H1 (cell line): Measurements from ENCODE around the gene ACSF2. TPM values are rescaled to one million over a fixed set of nuclear protein-coding genes. Genes with fewer than 3 reads are reported as not detected.
A peak's percentile ranks its signal among the peaks of the same experiment; 100 is the strongest.

ENCODE experiments used
- CTCF ChIA-PET: fragments of 300-600 bp; sonication (Branson Sonifier 250); formaldehyde crosslinking; loops from one replicate; lab custom pipeline; 2021; ENCODE audit not compliant: partially characterized antibody; lab: Charles Lee
- POLR2A ChIA-PET: fragments of 300-600 bp; sonication (Branson Sonifier 250); formaldehyde crosslinking; loops from one replicate; lab custom pipeline; 2021; ENCODE audit warnings: inconsistent platforms; ENCODE audit not compliant: partially characterized antibody; lab: Charles Lee
- DNase-seq, 2 experiments: peaks; one replicate each; pipeline versions ENCODE4 v3.0.0 to v3.0.0-alpha.2; 2010 to 2022; ENCODE audit warnings: low spot score in 2 of 2, low read depth in 1 of 2, mixed read lengths in 1 of 2
- FAIRE-seq: peaks from 2 replicates; lab custom pipeline; 2011; peaks lifted over from hg19 to GRCh38; lab: Jason Lieb, UNC
- H2AFZ ChIP-seq: 2 replicates; pipeline ENCODE4 v1.8.1; 2012; ENCODE audit warnings: low read length, inconsistent platforms
- H2AK5ac ChIP-seq: 2 replicates; pipeline ENCODE4 v1.6.1; 2013; ENCODE audit warnings: low read depth, low read length
- H2BK120ac ChIP-seq: replicated peaks from 2 replicates; pipeline ENCODE3; 2013; ENCODE audit warnings: low read depth, low read length, inconsistent platforms
- H2BK12ac ChIP-seq: 2 replicates; pipeline ENCODE4 v1.6.1; 2013; ENCODE audit warnings: low read depth, low read length
- H2BK15ac ChIP-seq: 2 replicates; pipeline ENCODE4 v1.6.1; 2013; ENCODE audit warnings: low read length
- H2BK20ac ChIP-seq: 2 replicates; pipeline ENCODE4 v1.6.1; 2013; ENCODE audit warnings: low read length
- H2BK5ac ChIP-seq: 2 replicates; pipeline ENCODE4 v1.6.1; 2013; ENCODE audit warnings: low read depth, low read length
- H3K14ac ChIP-seq: 2 replicates; pipeline ENCODE4 v1.6.1; 2013; ENCODE audit warnings: inconsistent platforms; ENCODE audit not compliant: insufficient read length
- H3K18ac ChIP-seq: 2 replicates; pipeline ENCODE4 v1.6.1; 2013; ENCODE audit warnings: low read length; ENCODE audit errors: extremely low read depth
- H3K23ac ChIP-seq: 2 replicates; pipeline ENCODE4 v1.6.1; 2013; ENCODE audit warnings: inconsistent platforms; ENCODE audit not compliant: insufficient read length
- H3K23me2 ChIP-seq: 2 replicates; pipeline ENCODE4 v1.6.1; 2013; ENCODE audit warnings: low read depth, low read length
- H3K27ac ChIP-seq: 2 replicates; pipeline ENCODE4 v1.6.1; 2011; ENCODE audit warnings: low read depth, low read length, inconsistent platforms
- H3K27me3 ChIP-seq, 4 experiments: replicated peaks in 1 of 4; 1 replicate in 1 of 4; 2 replicates in 3 of 4; pipeline versions ENCODE4 v1.6.1 to v1.8.1; 2011 to 2013; ENCODE audit warnings: low read length in 3 of 4, mild to moderate bottlenecking in 3 of 4, inconsistent platforms in 2 of 4, mixed read lengths in 2 of 4, moderate library complexity in 1 of 4; ENCODE audit not compliant: control insufficient read depth in 3 of 4, insufficient read depth in 3 of 4; ENCODE audit errors: extremely low read depth in 1 of 4
- H3K36me3 ChIP-seq, 4 experiments: 2 replicates each; pipeline versions ENCODE4 v1.6.1 to v1.8.1; 2011 to 2013; ENCODE audit warnings: mild to moderate bottlenecking in 4 of 4, low read length in 3 of 4, moderate library complexity in 2 of 4, control low read depth in 1 of 4, inconsistent platforms in 1 of 4; ENCODE audit not compliant: insufficient read depth in 4 of 4, control insufficient read depth in 2 of 4
- H3K4ac ChIP-seq: replicated peaks from 2 replicates; pipeline ENCODE3; 2013; ENCODE audit warnings: low read length, low read depth, mixed read lengths, inconsistent platforms; ENCODE audit not compliant: insufficient read length
- H3K4me1 ChIP-seq, 4 experiments: replicated peaks in 1 of 4; 1 replicate in 1 of 4; 2 replicates in 3 of 4; pipeline versions ENCODE4 v1.6.1 to v1.8.1; 2011 to 2013; ENCODE audit warnings: low read length in 3 of 4, inconsistent platforms in 2 of 4, mixed read lengths in 1 of 4; ENCODE audit not compliant: insufficient read depth in 4 of 4, control insufficient read depth in 3 of 4
- H3K4me2 ChIP-seq, 2 experiments: 2 replicates each; pipeline versions ENCODE4 v1.6.1 to v1.8.1; 2011 to 2013; ENCODE audit warnings: low read depth in 2 of 2, low read length in 2 of 2, control low read depth in 1 of 2, inconsistent platforms in 1 of 2, mild to moderate bottlenecking in 1 of 2; ENCODE audit not compliant: insufficient read depth in 1 of 2
- H3K4me3 ChIP-seq, 4 experiments: fragments of 200-600, 300-600 bp in 1 of 4; sonication (generic), shearing (Covaris generic), sonication (Bioruptor Twin) in 1 of 4; 2 replicates each; pipeline versions ENCODE4 v1.5.1 to v1.8.1; 2011 to 2016; ENCODE audit warnings: low read length in 4 of 4, low read depth in 3 of 4, control low read depth in 2 of 4, inconsistent platforms in 2 of 4, mild to moderate bottlenecking in 2 of 4, mixed read lengths in 1 of 4, moderate library complexity in 1 of 4; ENCODE audit not compliant: insufficient read depth in 2 of 4; ENCODE audit errors: extremely low read depth in 1 of 4
- H3K56ac ChIP-seq: replicated peaks from 2 replicates; pipeline ENCODE3; 2013; ENCODE audit warnings: low read depth, mild to moderate bottlenecking, mixed read lengths, low read length, inconsistent platforms; ENCODE audit not compliant: insufficient read length
- H3K79me1 ChIP-seq: 2 replicates; pipeline ENCODE4 v1.6.1; 2013; ENCODE audit warnings: low read depth, low read length, control low read depth
- H3K79me2 ChIP-seq, 2 experiments: 2 replicates each; pipeline versions ENCODE4 v1.6.1 to v1.8.1; 2012 to 2013; ENCODE audit warnings: low read length in 2 of 2, mild to moderate bottlenecking in 2 of 2, inconsistent platforms in 1 of 2; ENCODE audit not compliant: insufficient read depth in 2 of 2, control insufficient read depth in 1 of 2
- H3K9ac ChIP-seq, 4 experiments: replicated peaks in 1 of 4; 1 replicate in 1 of 4; 2 replicates in 3 of 4; pipeline versions ENCODE4 v1.6.1 to v1.8.1; 2011 to 2013; ENCODE audit warnings: low read depth in 3 of 4, low read length in 3 of 4, control low read depth in 2 of 4, mild to moderate bottlenecking in 2 of 4, moderate library complexity in 2 of 4, inconsistent platforms in 1 of 4; ENCODE audit errors: extremely low read depth in 1 of 4
- H3K9me3 ChIP-seq, 2 experiments: 2 replicates each; pipeline versions ENCODE4 v1.6.1 to v1.8.1; 2012 to 2013; ENCODE audit warnings: mild to moderate bottlenecking in 2 of 2, moderate library complexity in 2 of 2, control low read depth in 1 of 2, inconsistent platforms in 1 of 2, low read depth in 1 of 2, low read length in 1 of 2, mixed read lengths in 1 of 2; ENCODE audit not compliant: insufficient read depth in 2 of 2
- H4K20me1 ChIP-seq, 2 experiments: replicated peaks in 1 of 2; 2 replicates each; pipeline versions ENCODE3 to v1.8.1; 2011 to 2013; ENCODE audit warnings: inconsistent platforms in 2 of 2, low read length in 2 of 2, mild to moderate bottlenecking in 1 of 2; ENCODE audit not compliant: insufficient read depth in 2 of 2, control insufficient read depth in 1 of 2
- H4K5ac ChIP-seq: 2 replicates; pipeline ENCODE4 v1.6.1; 2013; ENCODE audit warnings: low read length, low read depth, mixed read lengths, inconsistent platforms; ENCODE audit not compliant: insufficient read length
- H4K8ac ChIP-seq: 2 replicates; pipeline ENCODE4 v1.8.0; 2013; ENCODE audit warnings: mild to moderate bottlenecking, moderate library complexity, low read length, inconsistent platforms; ENCODE audit not compliant: insufficient read depth; ENCODE audit errors: extremely low read depth
- H4K91ac ChIP-seq: replicated peaks from 2 replicates; pipeline ENCODE3; 2013; ENCODE audit warnings: low read length, mixed read lengths, inconsistent platforms; ENCODE audit not compliant: insufficient read length
- ASH2L ChIP-seq: fragments of 200-600, 300-600 bp; sonication (generic); IDR thresholded peaks from one replicate; pipeline ENCODE4 v1.7.1; 2017; ENCODE audit warnings: low read length
- BACH1 ChIP-seq: IDR thresholded peaks from 2 replicates; pipeline ENCODE4 v1.6.1; 2012; ENCODE audit warnings: low read length, improper control_type of control experiment
- CHD1 ChIP-seq: IDR thresholded peaks from 2 replicates; pipeline ENCODE4 v1.6.1; 2012; ENCODE audit warnings: low read depth, low read length, improper control_type of control experiment
- GTF2F1 ChIP-seq: IDR thresholded peaks from 2 replicates; pipeline ENCODE4 v1.6.1; 2012; ENCODE audit warnings: low read depth, low read length, improper control_type of control experiment, borderline replicate concordance
- PHF8 ChIP-seq: fragments of 200-600 bp; sonication (generic); conservative IDR thresholded peaks from 2 replicates; pipeline ENCODE4 v1.7.1; 2012; ENCODE audit warnings: low read depth, mild to moderate bottlenecking, inconsistent platforms, low read length, moderate library complexity
- POLR2AphosphoS5 ChIP-seq: IDR thresholded peaks from 2 replicates; pipeline ENCODE4 v1.6.1; 2011; ENCODE audit warnings: low read depth, low read length
- WGBS, 2 experiments: shearing (Covaris generic) in 1 of 2; methylation state at CpG; one replicate each; pipeline versions ENCODE4 v1.1.6 to v1.1.7; 2013 to 2015; ENCODE audit warnings: low lambda C conversion rate in 2 of 2, mixed read lengths in 2 of 2, inconsistent platforms in 1 of 2, low coverage in 1 of 2, missing lambda C conversion rate in 1 of 2; ENCODE audit not compliant: insufficient replicate concordance in 2 of 2, insufficient coverage in 1 of 2, insufficient read length in 1 of 2; ENCODE audit errors: extremely low coverage in 1 of 2, missing lambda C conversion rate in 1 of 2; 5-methylcytosine and 5-hydroxymethylcytosine counted together
- polyA plus RNA-seq, 7 experiments: library from polyadenylated mRNA; depleted of rRNA in 3 of 7; stranded (reverse) in 5 of 7; unstranded in 2 of 7; fragments of >200 nt in 5 of 7; fragments of 200-250 nt in 2 of 7; gene quantifications; 1 replicate in 5 of 7; 2 replicates in 1 of 7; 4 replicates in 1 of 7; pipeline versions ENCODE4 v1.2.1 to v1.2.3, GENCODE V29; 2011 to 2013; ENCODE audit warnings: missing spikeins in 2 of 7, mixed read lengths in 2 of 7
- total RNA-seq: library from RNA; stranded (reverse); fragmentation: NEBNext Ultra II Directional; extraction: Animal tissue kit (Norgen Biotek cat#: 25700); gene quantifications from 2 replicates; pipeline ENCODE4 v1.2.1, GENCODE V29; 2021

The ACSF2 gene
- total and polyA plus RNA-seq, 2 of the 8 experiments (the other 6 are each of a cell fraction or from before 2014, with no cell fraction given), result 14.5 to 16.3 TPM

GRCh38 chr17:50467855-50468303 is 41.9 kb downstream of the ACSF2 start:
- H4K8ac ChIP-seq, result no peak overlapping the region
- H3K14ac ChIP-seq, result no peak overlapping the region
- H3K79me1 ChIP-seq, result no peaks in the 10 kb centered on the region
- no peaks in the 10 kb centered on the region for H3K79me2 ChIP-seq
- no peak overlapping the region for H3K27ac ChIP-seq
- no peak overlapping the region for H2BK5ac ChIP-seq
- ChIA-PET POLR2A (interaction anchor here (0.8 to 2.4 kb wide), 5 partner anchors 8 to 251 kb away, joined by 3 to 10 read pairs (median 3); partner anchors contain the start of genes LUC7L3 and RSAD1), CTCF (interaction anchor here (0.7 to 8.8 kb wide), 7 partner anchors 11 to 156 kb away, joined by 3 to 49 read pairs (median 4); partner anchors contain the start of genes LRRC59 and RSAD1)
- H3K4me2 ChIP-seq, result peak overlapping the region in 1 of 2 experiments; percentile 75; a peak in 2 of 4 replicates
- FAIRE-seq, result no peak
- peak overlapping the region; percentile 61; the same call in 1 of the 2 replicates for H2BK20ac ChIP-seq
- H3K36me3 ChIP-seq, result no peaks in the 10 kb centered on the region; a peak in 1 of 8 replicates
- 0 out of 2 replicates have a peak overlapping the region, but pooled peaks have one; percentile 27 for H2BK12ac ChIP-seq
- H3K23me2 ChIP-seq, result peaks cover 7% of the 10 kb centered on the region; the same call in 1 of the 2 replicates
- no peak overlapping the region for H2BK120ac ChIP-seq
- H3K56ac ChIP-seq, result no peak overlapping the region
- no peak overlapping the region for H4K91ac ChIP-seq
- no peak overlapping the region for H4K5ac ChIP-seq
- no peak for DNase-seq
- H3K4me3 ChIP-seq, result peak overlapping the region in 1 of 4 experiments; percentile 62; a peak in 1 of 8 replicates
- H3K18ac ChIP-seq, result peak overlapping the region; percentile 32; the same call in 1 of the 2 replicates
- H2AFZ ChIP-seq, result no peak overlapping the region
- WGBS, 2 experiments, result 93% methylated on average over 13 of the region's 13 CpGs; no CpG with 5 or more reads in 1 of the 2 experiments
- H3K27me3 ChIP-seq, result peaks cover 8 to 39% (median 27%) of the 10 kb centered on the region in 4 experiments; a peak in 6 of 7 replicates
- H3K4me1 ChIP-seq, result peaks cover 0 to 17% (median 7%) of the 10 kb centered on the region in 4 experiments; a peak in 6 of 7 replicates
- 0 out of 2 replicates have a peak overlapping the region, but pooled peaks have one; percentile 29 for H2BK15ac ChIP-seq
- TF ChIP-seq ASH2L (no peak), POLR2AphosphoS5 (no peak), GTF2F1 (no peak), PHF8 (no peak), CHD1 (no peak), BACH1 (no peak)
- peaks cover 0 to 9% of the 10 kb centered on the region in 2 experiments for H4K20me1 ChIP-seq
- H3K9ac ChIP-seq, result no peak overlapping the region
- H3K23ac ChIP-seq, result no peak overlapping the region
- H3K4ac ChIP-seq, result peak overlapping the region; percentile 65
- no peak overlapping the region for H2AK5ac ChIP-seq
- no peaks in the 10 kb centered on the region for H3K9me3 ChIP-seq
